Left colon (tissue), 2 donors: ENCODE data around the gene RPUSD3. TPM values are rescaled to one million over a fixed set of nuclear protein-coding genes. Genes with fewer than 3 reads are reported as not detected.
"Not testable (repeated sequence)": the region's sequence is repeated elsewhere in the genome, so short reads cannot be mapped to it uniquely, and the experiment has no call there.

Experiments
- ATAC-seq: fragments of 200-7000 bp; cut with Tn5 transposase; one replicate; pipeline ENCODE4 v1.9.1; 2020; ENCODE audit warnings: mild to moderate bottlenecking, moderate library complexity
- DNase-seq, 2 donors: peaks; one replicate each; pipeline ENCODE4 v3.0.0-alpha.2; 2020
- intact Hi-C, 2 donors: fragments of 100-400 bp; cut with DNase I in 1 of 2; cut with micrococcal nuclease in 1 of 2; formaldehyde crosslinking; loops; one replicate each; pipeline versions ENCODE4 v1.11.2 to v1.14.0; 2022; cut with DNase I, micrococcal nuclease
- long read RNA-seq: library from polyadenylated mRNA; unstranded; transcript quantifications from one replicate; pipeline ENCODE4 v2.0.0, GENCODE V29; 2021
- total RNA-seq, 2 donors: library from RNA; stranded (reverse); fragmentation: NEBNext Ultra II Directional; extraction: Animal tissue kit (Norgen Biotek cat#: 25700); gene quantifications; one replicate each; pipeline ENCODE4 v1.2.1, GENCODE V29; 2021
- donor health status: DM: no; HTN: no; CAD: no.
- donor health status: DM: yes; HTN: yes; CAD: no.

RPUSD3 gene, protein sequence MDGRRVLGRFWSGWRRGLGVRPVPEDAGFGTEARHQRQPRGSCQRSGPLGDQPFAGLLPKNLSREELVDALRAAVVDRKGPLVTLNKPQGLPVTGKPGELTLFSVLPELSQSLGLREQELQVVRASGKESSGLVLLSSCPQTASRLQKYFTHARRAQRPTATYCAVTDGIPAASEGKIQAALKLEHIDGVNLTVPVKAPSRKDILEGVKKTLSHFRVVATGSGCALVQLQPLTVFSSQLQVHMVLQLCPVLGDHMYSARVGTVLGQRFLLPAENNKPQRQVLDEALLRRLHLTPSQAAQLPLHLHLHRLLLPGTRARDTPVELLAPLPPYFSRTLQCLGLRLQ
- total RNA-seq, result 10 to 100 TPM; 27.3 to 29.9 TPM
- long read RNA-seq, transcript RPUSD3-216 (4 exons, 2,491 nt), result minor isoform, 7 of 44 reads
- long read RNA-seq, transcript RPUSD3-201 (9 exons, 1,225 nt), result major isoform, 30 of 44 reads
- long read RNA-seq, partial matches to known transcripts, result 1 of 44 reads
- long read RNA-seq, other reads (novel, unspliced or antisense), result 6 of 44 reads

DNA sequence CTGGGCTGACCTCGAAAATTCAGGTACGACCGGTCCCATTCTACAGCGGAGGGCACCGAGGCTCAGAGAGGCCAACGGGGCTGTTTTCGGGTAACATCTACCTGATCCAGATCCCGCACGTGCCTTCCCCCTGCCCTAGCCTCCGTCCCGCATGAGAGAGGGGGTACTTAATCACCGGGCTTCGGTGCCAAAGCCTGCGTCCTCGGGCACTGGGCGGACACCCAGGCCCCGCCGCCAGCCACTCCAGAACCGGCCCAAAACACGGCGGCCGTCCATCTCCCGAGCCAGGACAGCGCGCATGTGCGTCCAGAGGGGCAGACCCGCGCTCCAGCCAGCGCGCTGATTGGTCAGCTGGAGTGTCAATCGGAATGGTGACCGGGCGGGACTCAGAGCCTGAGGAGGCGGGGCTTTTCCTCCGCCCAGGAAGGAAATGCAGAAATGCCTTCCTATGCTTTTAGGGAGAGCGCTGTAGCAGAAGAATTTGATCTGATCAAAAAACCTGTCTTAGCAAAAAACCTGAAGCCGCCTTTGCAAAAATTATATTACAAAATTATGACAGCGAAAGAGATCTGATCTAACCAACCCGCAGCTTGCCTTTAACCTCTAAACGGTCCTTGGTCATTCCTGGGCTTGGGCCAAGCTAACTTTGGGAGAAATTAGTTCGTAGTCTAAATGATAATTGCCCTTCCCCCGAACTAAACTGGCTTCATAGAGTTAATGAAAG is at the start of gene RPUSD3:
Gene RPUSD3, minus strand, starts transcription at position 294 of the 724 bp plus-strand sequence. Its CDS starts 18 bp downstream, at position 276.
- peak; percentile 99 for ATAC-seq
- DNase-seq, result peak; percentile 96 to 98
- intact Hi-C loops, result no loop called here

DNA sequence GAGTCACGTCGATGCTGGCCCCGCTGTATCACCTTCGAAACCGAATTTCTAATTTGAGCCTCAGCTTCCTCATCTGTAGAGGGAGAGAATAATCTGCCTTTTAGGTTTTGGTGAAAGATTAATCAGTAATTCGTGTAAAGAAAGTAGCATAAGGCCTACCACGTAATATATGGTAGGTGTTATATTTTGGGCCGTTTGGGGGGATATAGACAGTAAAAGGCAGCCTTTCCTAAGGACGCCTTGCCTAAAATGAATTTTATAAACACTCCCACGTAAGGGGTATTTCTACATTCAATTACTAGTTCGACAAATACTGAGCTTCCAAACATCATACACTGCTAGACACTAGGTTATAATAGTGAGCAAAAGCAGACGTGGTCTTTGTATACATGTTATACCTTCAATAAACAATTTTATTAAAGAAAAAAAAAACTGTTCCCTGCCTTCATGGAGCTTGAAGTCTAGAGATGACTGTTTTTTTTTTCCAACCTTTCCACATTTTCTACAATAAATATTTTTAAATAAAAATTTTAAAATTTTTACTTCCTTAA is 47.3 kb upstream of the RPUSD3 start:
- ATAC-seq, result no peak
- intact Hi-C loops, result no loop called here
- no peak for DNase-seq

DNA sequence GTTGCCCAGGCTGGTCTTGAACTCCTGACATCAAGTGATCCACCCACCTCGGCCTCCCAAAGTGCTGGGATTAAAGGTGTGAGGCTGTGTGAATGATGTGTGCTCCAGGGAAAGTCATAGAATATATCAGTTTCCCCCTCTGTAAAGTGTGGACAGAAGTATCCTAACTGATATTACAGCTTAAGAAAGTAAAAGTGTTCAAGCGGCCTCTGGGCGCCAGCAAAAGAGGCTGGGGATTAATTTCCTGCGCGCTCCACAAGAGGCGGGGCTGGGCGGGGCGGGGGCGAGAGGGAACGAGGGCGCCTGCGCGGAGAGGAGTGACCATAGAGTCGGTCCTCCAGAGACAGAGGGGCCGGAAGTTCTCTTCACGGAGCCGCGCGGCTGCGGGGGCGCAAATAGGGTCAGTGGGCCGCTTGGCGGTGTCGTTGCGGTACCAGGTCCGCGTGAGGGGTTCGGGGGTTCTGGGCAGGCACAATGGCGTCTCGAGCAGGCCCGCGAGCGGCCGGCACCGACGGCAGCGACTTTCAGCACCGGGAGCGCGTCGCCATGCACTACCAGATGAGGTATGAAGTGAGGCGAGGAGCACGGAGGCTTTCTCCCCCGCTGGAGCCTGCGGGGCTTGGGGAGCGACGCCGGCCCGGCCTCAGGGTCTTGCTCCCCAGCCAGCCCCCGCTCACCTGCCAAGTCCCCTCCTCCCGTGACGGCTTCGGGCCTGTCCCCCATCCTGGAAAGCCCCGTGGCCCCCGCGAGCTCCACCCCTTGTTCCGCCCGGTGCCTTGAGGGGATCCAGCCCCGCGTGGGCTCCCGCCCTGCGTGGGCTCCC is 46.7 kb upstream of the RPUSD3 start, which contains the start of gene JAGN1:
Gene JAGN1, plus strand, starts transcription at position 362 of the 823 bp plus-strand sequence. Its CDS starts 113 bp downstream, at position 475.
- ATAC-seq, result peak; percentile 93
- intact Hi-C loops, result no loop called here

DNA sequence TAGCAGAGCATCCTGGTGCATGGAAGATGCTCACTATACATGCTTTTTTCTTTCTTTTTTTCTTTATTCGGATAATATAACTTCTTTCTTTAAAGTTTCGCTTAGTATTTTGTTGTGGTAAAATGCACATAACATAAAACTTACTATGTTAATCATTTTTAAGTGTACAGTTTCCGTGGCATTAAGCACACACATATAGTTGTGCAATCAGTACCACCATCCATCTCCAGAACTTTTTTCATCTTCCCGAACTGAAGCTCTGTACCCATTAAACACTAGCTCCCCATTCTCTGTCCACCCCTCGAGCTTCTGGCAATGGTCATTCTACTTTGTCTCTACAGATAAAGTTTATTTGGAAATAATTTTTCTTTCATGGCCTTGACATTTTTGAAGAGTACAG is 45.6 kb upstream of the RPUSD3 start:
- intact Hi-C loops, result no loop called here
- ATAC-seq (no peak), DNase-seq (no peak)

More for the DNA sequence above, 46.7 kb upstream of the RPUSD3 start, which contains the start of gene JAGN1:
- peak; percentile 88 to 93 for DNase-seq

DNA sequence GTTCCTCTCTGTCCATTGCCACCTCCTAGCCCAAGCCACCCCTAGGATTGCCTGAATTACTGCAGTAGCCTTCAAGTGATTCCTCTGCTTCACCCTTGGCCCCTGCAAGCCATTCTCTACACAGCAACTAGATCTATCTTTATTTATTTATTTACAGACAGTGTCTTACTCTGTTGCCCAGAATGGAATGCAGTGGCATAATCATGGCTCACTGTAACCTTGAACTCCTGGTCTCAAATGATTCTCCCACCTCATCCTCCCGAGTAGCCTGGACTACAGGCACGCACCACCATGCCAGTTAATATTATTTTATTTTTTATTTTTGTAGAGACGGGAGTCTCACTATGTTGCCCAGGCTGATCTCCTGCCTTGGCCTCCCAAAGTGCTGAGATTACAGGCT is 44.7 kb upstream of the RPUSD3 start:
- ATAC-seq, result no peak
- DNase-seq, result no peak
- intact Hi-C loops, result no loop called here

DNA sequence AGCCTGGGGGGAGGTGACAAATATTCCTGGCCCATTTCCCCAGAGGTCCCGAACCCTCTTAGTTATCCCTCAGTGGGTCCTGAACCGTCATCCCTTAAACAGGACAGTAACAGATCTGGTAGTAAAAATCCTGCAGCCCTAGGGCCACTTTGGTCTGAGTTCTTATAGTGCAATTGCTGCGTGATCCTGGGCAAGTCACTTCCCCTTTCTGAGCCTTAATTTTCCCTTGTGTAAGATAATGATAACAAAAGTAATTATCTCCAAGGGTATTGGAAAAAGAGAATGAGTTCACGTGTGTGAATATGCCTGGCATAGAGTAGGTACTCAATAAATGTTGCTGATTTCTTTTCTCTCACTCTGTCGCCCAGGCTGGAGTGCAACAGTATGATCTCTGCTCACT is 43.7 kb upstream of the RPUSD3 start:
- intact Hi-C loops, result no loop called here
- DNase-seq (no peak), ATAC-seq (no peak)

DNA sequence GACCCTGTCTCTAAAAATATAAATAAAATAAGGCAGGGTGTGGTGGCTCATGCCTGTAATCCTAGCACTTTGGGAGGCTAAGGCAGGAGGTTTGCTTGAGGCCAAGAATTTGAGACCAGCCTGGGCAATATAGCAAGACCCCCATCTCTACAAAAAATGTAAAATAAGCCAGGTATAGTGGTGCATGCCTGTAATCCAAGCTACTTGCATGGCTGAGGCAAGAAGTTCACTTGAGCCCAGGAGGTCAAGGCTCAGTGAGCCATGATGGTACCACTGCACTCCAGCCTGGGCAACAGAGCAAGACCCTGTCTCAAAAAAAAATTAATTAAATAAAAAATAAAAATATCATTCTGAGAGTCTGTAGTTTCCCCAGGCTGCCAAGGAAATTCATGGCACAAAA is 42.5 kb upstream of the RPUSD3 start:
- intact Hi-C loops, result no loop called here
- ATAC-seq (no peak), DNase-seq (no peak)

DNA sequence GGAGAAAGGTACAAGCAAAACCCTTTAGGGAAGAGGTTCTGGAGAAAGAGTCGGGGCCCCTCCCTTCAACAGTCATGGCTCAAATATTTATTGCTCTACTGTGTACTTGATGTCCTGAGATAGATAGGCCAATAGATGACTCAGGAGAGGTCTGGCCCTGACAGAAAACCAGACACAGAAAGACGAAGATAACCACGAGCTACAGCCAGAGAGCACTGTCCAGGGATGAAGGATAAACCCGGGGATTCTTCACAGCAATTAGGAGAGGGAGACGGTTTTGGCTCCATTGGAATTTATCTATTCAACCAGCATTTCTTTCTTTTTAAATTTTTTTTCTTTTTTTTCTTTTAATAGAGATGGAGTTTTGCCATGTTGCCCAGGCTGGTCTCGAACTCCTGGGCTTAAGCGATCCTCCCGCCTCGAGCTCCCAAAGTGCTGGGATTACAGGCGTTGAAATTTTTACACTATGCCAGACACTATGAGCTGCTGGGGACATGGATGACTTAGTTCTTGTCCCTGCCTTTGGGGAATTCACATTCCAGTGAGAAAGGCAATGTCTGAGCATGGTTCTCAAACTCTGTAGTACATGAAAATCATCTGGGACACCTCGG is 40.9 kb upstream of the RPUSD3 start:
- intact Hi-C loops, result no loop called here
- ATAC-seq, result peak; percentile 96
- peak in 1 of 2 donors; percentile 46 for DNase-seq

DNA sequence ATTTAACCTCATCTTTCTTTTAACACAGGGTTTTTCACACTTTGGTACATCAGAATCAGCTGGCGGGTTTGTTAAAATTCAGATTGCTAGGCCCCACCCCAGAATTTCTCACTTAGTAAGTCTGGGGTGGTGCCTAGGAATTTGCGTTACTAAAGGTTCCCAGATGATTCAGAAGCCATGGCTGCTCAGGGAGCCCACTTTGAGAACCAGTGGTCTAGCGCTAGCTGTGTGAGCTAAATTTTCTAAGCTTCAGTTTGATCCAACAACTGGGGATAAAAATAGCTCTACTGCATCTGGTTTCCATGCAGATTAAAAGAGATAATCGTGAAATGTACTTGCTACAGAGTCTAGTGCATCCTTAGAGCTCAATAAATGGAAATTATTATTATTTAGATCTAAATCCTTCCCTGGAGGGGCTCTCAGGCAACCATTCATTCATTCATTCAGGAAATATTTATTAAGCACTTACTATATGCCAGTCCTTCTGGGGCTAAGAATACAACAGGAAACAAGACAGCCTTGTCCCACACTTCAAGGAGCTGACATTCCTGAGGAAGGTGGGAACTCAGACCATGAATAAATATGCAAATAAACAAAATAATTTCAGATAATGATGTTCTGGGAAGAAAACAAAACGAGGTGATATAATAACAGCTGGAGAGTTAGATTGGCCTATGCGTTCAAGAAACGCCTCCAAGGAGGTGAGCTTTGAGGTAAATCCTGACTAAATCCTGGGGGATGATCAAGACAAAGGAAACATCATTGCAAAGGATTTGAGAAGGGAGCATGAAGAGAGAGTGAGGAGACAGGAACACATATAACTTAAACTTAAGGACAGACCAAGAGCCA is 40.1 kb upstream of the RPUSD3 start:
- DNase-seq, result no peak
- intact Hi-C loops, result no loop called here
- peak; percentile 4 for ATAC-seq

DNA sequence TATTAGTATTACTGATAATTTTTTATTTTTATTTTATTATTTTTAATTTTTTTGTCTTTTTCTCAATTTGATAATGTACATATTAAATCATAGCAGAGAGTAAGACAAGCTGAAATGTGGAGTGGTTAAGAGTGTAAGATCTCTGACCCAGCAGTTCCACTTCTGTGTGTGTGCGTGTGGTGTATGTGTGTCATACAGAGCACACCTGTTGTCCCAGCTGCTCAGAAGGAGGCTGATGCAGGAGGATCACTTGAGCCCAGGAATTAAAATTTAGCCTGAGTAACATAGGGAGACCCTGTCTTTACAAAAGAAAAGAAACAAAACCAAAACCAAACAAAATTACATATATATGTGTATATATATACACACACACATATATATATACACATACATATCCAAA is 37.6 kb upstream of the RPUSD3 start:
- DNase-seq (no peak), ATAC-seq (no peak)
- intact Hi-C loops, result no loop called here

DNA sequence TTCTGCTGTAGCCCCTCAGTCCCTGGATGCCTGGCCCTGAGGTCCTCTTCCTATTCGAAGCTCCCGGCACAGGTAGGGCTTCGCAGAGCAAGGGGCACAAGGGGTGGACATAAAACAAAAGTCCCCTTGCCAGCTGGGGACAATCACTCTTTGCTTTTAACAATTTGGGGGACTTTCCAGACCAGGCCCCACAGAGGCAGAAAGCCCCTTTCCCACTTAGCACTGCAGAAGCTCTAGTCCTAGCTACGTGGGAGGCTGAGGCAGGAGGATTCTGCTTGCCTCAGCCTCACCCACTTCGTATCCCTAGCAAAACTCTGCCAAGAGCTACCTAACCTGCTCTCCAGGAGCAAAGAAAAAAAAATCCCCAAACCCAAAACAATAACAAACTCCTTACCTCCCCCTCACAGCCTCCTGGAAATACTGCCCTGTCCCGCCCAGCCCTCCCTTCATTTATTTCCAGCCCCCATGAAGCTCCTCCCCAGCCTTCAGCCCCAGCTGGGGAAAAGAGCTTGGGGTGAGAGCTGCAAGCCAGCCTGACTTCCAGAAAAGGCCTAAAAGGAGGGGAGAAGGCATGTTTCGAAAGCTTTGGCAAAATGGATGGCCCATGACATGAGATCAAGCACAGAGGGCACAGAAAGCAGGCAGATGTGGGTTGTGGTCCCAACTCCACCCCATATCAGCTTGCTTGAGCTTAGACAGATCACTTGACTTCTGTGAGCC is 36.2 kb upstream of the RPUSD3 start, which contains the start of gene CIDEC:
Gene CIDEC, minus strand, starts transcription at position 424 of the 720 bp plus-strand sequence. CDS start 1,767 bp downstream, outside the sequence.
- DNase-seq, result no peak
- intact Hi-C loops, result no loop called here
- ATAC-seq, result no peak

DNA sequence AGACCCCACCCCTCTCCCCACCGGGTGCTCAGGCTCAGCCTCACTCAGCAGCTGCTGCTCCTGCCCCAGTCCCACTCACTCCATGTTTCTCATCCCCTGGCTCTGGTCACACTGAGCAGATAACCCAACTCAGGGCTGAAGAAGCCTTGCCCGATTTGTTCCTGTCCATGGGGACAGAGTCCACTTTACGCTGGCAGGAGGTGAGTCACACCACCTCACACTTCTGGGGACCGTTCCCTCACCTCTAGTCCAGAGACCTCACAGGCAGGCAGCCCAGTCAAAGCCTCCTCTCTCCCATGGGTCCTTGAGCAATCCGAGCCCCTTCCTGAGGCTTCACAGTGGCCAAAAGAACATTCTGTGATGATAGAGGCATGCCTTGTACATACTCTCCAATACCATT is 34.9 kb upstream of the RPUSD3 start:
- ATAC-seq, result peak; percentile 99

DNA sequence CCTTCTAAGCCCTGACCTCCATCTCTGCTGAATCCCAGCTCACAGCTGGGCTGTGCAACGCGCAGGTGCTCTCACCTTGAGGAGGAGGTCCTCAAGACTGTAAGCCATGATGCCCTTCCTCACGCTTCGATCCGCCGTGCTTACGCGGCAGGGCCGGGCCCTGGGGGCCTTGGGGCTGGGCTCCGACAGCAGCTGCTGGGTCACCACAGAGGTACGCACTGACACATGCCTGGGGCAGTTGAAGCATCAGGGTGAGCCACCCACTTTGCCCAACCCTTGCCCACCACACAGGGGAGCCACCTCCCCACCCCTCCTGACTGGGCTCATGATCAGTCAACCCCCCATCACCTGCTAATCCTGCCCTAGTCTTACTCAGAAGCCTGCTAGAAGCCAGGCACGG is 33.2 kb upstream of the RPUSD3 start:
- ATAC-seq (no peak), DNase-seq (no peak)
- intact Hi-C loops, result no loop called here

More for the DNA sequence above, 34.9 kb upstream of the RPUSD3 start:
- DNase-seq, result peak in 1 of 2 donors; percentile 73
- intact Hi-C loops, result no loop called here

DNA sequence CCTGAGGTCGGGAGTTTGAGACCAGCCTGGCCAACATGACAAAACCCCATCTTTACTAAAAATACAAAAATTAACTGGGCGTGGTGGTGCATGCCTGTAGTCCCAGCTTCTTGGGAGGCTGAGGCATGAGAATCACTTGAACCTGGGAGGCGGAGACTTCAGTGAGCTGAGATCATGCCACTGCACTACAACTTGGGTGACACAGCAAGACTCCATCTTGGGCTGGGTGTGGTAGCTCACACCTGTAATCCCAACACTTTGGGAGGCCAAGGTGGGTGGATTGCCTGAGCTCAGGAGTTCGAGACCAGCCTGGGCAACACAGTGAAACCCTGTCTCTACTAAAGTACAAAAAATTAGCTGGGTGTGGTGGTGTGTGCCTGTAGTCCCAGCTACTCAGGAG is 32.4 kb upstream of the RPUSD3 start:
- intact Hi-C loops, DNase-seq, ATAC-seq: not testable (repeated sequence)

DNA sequence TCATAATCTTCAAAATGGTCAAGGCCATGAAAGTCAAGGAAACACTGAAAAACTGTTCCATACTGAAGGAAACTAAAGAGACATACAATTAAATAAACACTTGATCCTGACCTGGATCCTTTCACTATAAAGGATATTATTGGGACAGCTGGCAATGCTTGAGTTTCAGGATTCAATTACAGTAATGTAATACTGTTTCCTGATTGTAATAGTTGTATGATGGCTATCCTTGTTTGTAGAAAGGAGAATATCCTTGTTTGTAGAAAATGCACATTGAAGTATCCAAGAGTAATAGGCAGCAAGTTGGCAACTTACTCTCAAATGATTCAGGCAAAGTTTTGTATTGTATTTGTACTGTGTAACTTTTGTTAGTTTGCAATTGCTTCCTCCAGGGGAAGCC is 31.6 kb upstream of the RPUSD3 start:
- no peak for ATAC-seq
- DNase-seq, result no peak
- intact Hi-C loops, result no loop called here

DNA sequence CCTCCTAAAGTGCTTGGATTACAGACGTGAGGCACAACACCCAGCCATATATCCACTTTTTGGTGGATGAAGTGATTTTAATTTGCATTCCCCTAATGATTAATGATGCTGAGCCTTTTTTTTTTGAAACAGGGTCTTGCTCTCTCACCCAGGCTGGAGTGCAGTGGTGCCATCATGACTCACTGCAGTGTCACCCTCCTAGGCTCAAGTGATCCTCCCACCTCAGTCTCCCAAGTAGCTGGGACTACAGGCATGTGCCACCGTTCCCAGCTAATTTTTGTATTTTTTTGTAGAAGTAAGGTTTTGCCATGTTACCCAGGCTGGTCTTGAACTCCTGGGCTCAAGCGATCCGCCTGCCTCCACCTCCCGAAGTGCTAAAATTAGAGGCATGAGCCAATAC is 28.3 kb upstream of the RPUSD3 start:
- intact Hi-C loops, DNase-seq, ATAC-seq: not testable (repeated sequence)

DNA sequence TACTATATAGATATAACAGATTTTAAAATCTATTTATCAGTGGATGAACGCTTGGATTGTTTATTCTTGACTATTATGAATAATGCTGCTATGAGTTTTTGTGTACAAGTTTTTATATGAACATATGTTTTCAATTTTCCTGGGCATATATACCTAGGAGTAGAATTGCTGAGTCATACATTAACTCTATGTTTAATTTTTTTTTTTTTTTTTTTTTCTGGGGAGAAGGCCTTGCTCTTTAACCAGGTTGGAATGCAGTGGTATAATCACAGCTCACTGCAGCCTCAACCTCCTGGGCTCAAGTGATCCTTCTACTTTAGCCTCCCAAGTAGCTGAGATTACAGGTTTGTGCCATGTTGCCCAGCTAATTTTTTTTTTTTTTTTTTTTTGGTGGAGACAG is 27.2 kb upstream of the RPUSD3 start:
- no peak for ATAC-seq
- intact Hi-C loops, result no loop called here
- no peak for DNase-seq
